ENCODE results near the gene NFIC.
A peak's percentile ranks its signal among the peaks of the same experiment; 100 is the strongest.
"Not testable (repeated sequence)": the region's sequence is repeated elsewhere in the genome, so short reads cannot be mapped to it uniquely, and the experiment has no call there.

Gene NFIC

GRCh38 chr19:3365836-3366752 lies at the start of gene NFIC:
NFIC (plus strand) TSS chr19:3366583; CDS start chr19:3366637, 54 bp downstream.
- no peak for DNase-seq

- DNase-seq, result no peak
Observed at GRCh38 chr19:3316659-3317207, 49.6 kb upstream of the NFIC start.

GRCh38 chr19:3319643-3320353 lies 46.6 kb upstream of the NFIC start:
- DNase-seq, result no peak

GRCh38 chr19:3320354-3320670 lies 46.1 kb upstream of the NFIC start:
- DNase-seq, result no peak

GRCh38 chr19:3320853-3321252 lies 45.5 kb upstream of the NFIC start:
- DNase-seq, result no peak

GRCh38 chr19:3321696-3322095 lies 44.7 kb upstream of the NFIC start:
- DNase-seq, result no peak

- DNase-seq, result no peak
Observed at GRCh38 chr19:3322199-3322978, 44.0 kb upstream of the NFIC start.

GRCh38 chr19:3323026-3323425 lies 43.4 kb upstream of the NFIC start:
- no peak for DNase-seq

- no peak for DNase-seq
Observed at GRCh38 chr19:3323658-3324057, 42.7 kb upstream of the NFIC start.

- no peak for DNase-seq
Observed at GRCh38 chr19:3324405-3324856, 42.0 kb upstream of the NFIC start.

- DNase-seq, result no peak
Observed at GRCh38 chr19:3325451-3325850, 40.9 kb upstream of the NFIC start.

- no peak for DNase-seq
Observed at GRCh38 chr19:3328743-3329142, 37.6 kb upstream of the NFIC start.

GRCh38 chr19:3330047-3330446 lies 36.3 kb upstream of the NFIC start:
- no peak for DNase-seq

GRCh38 chr19:3332232-3332631 lies 34.2 kb upstream of the NFIC start:
- not testable (repeated sequence) for DNase-seq

GRCh38 chr19:3333020-3333583 lies 33.3 kb upstream of the NFIC start:
- no peak for DNase-seq

GRCh38 chr19:3333662-3334061 lies 32.7 kb upstream of the NFIC start:
- DNase-seq, result no peak

GRCh38 chr19:3334749-3335430 lies 31.5 kb upstream of the NFIC start:
- not testable (repeated sequence) for DNase-seq

- DNase-seq, result no peak
Observed at GRCh38 chr19:3335431-3336350, 30.7 kb upstream of the NFIC start.

GRCh38 chr19:3336351-3336679 lies 30.1 kb upstream of the NFIC start:
- DNase-seq, result no peak

- peak; percentile 68 for DNase-seq
Observed at GRCh38 chr19:3336680-3337523, 29.5 kb upstream of the NFIC start.
